Adrenal gland (tissue), 5 donors: ENCODE results near the gene RPL15.

Experiments used
- POLR2A ChIP-seq, 2 donors: fragments of 450-650 bp; IDR thresholded peaks; one replicate each; pipeline ENCODE4 v1.6.1; 2017; ENCODE audit warnings: antibody characterized with exemption in 2 of 2, mild to moderate bottlenecking in 2 of 2, moderate library complexity in 1 of 2
- TF ChIP-seq, protein P1 (sequence below), 6 experiments: fragments of 450-650 bp in 4 of 6; fragments of 200-600 bp in 2 of 6; sonication (generic) in 1 of 6; IDR thresholded peaks; 1 replicate in 5 of 6; 2 replicates in 1 of 6; pipeline versions ENCODE4 v1.5.1 to v1.8.0; 2016 to 2021; ENCODE audit warnings: antibody characterized with exemption in 6 of 6, mild to moderate bottlenecking in 2 of 6, moderate library complexity in 1 of 6
- donor health status: DM: no; HTN: no; CAD: no.

DNA sequence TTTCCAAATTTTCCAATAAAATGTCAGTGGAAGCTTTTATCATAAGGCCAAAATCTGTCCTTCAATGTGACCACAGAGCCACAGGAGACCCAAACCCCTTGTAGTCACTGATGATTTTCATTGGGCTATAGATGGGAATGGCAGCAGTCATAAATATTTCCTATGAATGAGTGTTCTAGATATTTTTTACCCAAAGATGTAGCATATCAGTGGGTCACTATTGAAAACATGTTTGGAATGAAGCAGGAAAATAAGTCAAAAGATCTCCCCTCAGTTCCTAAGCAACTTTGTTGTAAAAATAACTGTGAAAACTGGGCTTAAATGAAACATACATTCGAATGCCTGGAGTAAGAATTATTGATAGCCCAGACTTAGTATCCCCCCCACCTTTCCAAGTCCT, 49.1 kb upstream of the RPL15 start:
- TF ChIP-seq, protein P1, sequence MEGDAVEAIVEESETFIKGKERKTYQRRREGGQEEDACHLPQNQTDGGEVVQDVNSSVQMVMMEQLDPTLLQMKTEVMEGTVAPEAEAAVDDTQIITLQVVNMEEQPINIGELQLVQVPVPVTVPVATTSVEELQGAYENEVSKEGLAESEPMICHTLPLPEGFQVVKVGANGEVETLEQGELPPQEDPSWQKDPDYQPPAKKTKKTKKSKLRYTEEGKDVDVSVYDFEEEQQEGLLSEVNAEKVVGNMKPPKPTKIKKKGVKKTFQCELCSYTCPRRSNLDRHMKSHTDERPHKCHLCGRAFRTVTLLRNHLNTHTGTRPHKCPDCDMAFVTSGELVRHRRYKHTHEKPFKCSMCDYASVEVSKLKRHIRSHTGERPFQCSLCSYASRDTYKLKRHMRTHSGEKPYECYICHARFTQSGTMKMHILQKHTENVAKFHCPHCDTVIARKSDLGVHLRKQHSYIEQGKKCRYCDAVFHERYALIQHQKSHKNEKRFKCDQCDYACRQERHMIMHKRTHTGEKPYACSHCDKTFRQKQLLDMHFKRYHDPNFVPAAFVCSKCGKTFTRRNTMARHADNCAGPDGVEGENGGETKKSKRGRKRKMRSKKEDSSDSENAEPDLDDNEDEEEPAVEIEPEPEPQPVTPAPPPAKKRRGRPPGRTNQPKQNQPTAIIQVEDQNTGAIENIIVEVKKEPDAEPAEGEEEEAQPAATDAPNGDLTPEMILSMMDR (IDR thresholded peaks at IDR 0.05), result no peak
- TF ChIP-seq POLR2A (IDR thresholded peaks at IDR 0.05), result no peak
